IPS-20b (cell line): Measurements from ENCODE around the gene PDZD8.

ENCODE experiments used
- H3K27ac ChIP-seq: one replicate; pipeline ENCODE4 v1.5.1; 2013; ENCODE audit warnings: low read length
- H3K27me3 ChIP-seq: 2 replicates; pipeline ENCODE4 v1.6.1; 2013; ENCODE audit warnings: mild to moderate bottlenecking, low read length, inconsistent platforms; ENCODE audit not compliant: insufficient read depth
- H3K36me3 ChIP-seq: 2 replicates; pipeline ENCODE4 v1.6.1; 2013; ENCODE audit warnings: low read depth, mild to moderate bottlenecking, inconsistent platforms, low read length, moderate library complexity; ENCODE audit not compliant: insufficient read depth
- H3K4me1 ChIP-seq: 2 replicates; pipeline ENCODE4 v1.6.1; 2013; ENCODE audit warnings: mild to moderate bottlenecking, control low read depth, inconsistent platforms, low read length, moderate library complexity; ENCODE audit not compliant: insufficient read depth
- H3K4me3 ChIP-seq: 2 replicates; pipeline ENCODE4 v1.5.1; 2013; ENCODE audit warnings: mild to moderate bottlenecking, low read length, inconsistent platforms
- H3K9ac ChIP-seq: 2 replicates; pipeline ENCODE4 v1.6.1; 2013; ENCODE audit warnings: low read depth, mild to moderate bottlenecking, inconsistent platforms, low read length, moderate library complexity
- H3K9me3 ChIP-seq: 2 replicates; pipeline ENCODE4 v1.6.1; 2013; ENCODE audit warnings: mild to moderate bottlenecking, low read depth, low read length, inconsistent platforms; ENCODE audit not compliant: insufficient read depth

Gene PDZD8

DNA sequence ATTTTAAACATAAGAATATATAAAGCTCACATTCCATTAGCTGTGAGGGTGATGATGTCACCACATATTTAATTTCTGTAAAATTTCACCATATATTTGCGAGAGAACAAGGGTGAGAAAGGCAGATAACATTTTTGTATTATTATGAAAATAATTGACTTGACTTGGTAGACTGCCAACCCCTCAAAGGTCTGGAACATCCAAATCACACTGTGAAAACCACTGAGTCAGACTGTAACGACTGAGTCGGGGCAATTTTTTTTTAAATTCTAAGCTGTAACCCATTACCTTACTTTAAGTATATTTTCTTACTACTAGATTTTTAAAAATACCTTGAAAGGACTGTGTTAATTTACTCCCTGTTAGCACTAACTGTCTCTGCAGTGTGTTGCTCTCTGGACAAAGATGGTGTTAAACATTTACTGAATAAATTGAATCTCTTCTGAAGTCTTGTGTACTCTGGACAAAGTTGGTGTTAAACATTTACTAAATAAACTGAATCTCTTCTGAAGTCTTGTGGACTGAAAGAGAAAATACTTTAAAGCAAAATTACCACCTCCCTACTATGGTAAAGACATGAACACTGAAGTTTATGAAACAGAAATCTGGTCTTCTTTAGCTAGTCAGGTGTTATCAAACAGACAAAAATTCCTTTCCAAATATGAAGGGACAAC is 14.1 kb downstream of the PDZD8 start:
- Histone ChIP-seq H3K27ac (no peak overlapping the region), H3K27me3 (no peaks in the 10 kb centered on the region), H3K36me3 (no peaks in the 10 kb centered on the region), H3K4me3 (no peak overlapping the region), H3K4me1 (peaks cover 12% of the 10 kb centered on the region; the same call in 1 of the 2 replicates), H3K9me3 (no peaks in the 10 kb centered on the region), H3K9ac (no peak overlapping the region)

DNA sequence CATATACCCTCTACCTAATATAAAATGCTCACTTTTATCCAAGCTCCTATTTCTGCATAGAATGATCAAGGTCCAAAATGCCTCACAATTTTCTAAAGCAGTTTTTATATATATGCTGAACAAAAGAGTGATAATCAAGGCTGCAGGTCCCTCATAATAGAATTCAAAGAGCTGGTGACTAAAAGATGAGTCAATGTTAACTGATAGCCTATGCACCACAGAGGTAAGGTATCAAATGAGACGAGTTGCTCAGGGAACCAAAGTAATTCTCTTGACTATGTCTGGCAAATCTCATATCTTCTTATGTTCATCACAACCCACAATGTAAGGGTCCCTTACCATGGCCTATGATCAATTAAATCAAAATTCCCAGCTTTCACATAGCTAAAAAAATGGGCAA is 15.2 kb downstream of the PDZD8 start:
- Histone ChIP-seq H3K9me3 (no peaks in the 10 kb centered on the region), H3K4me3 (no peak overlapping the region), H3K4me1 (peaks cover 17% of the 10 kb centered on the region; the same call in 1 of the 2 replicates), H3K27me3 (no peaks in the 10 kb centered on the region), H3K9ac (no peak overlapping the region), H3K27ac (no peak overlapping the region), H3K36me3 (no peaks in the 10 kb centered on the region)

DNA sequence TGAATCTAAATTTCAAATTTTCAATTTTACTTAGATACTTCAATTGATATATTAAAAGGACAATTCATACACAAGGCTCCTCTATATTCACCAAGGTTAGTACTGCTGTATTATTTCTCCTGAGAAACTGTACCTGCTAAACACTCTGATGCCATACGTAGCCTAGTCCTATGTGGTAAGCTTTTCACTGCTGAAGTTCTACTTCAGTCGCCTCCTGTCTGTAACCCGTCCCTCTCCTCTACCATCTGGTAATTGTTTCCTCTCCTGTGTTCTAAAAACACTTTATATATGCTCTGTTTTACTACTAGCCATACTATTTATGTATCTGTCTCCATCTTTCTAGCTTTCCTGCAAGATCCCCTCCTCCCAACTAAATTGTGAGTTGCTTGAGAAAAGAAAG is 20.2 kb downstream of the PDZD8 start:
- no peak overlapping the region for H3K27ac ChIP-seq
- no peaks in the 10 kb centered on the region for H3K27me3 ChIP-seq
- H3K9ac ChIP-seq: no peak overlapping the region
- no peaks in the 10 kb centered on the region for H3K36me3 ChIP-seq
- peaks cover 26% of the 10 kb centered on the region; the same call in 1 of the 2 replicates for H3K4me1 ChIP-seq
- H3K9me3 ChIP-seq: no peaks in the 10 kb centered on the region
- H3K4me3 ChIP-seq: no peak overlapping the region

DNA sequence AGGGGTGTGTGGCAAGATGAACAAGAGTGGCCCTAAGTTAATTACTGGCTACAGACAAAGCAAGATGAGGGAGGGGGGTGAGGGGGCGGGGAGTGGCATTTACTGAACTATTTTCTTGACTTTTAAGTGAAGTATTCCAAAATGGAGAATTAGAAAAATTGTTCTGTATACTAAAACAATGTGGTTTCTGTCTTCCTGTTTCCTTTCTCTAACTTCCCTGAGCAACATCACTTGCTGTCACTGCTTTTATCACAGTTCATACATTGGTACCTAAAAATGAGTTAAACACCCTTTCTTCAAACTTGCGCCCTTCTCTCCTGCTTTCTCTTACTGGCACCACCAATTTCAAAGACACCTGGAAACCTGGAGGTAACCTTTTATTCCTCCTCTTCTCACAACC is 21.6 kb downstream of the PDZD8 start:
- no peaks in the 10 kb centered on the region for H3K9me3 ChIP-seq
- H3K36me3 ChIP-seq: no peaks in the 10 kb centered on the region
- H3K27me3 ChIP-seq: no peaks in the 10 kb centered on the region
- H3K4me1 ChIP-seq: peaks cover 31% of the 10 kb centered on the region; the same call in 1 of the 2 replicates
- no peak overlapping the region for H3K9ac ChIP-seq
- H3K4me3 ChIP-seq: no peak overlapping the region
- no peak overlapping the region for H3K27ac ChIP-seq

GRCh38 chr10:117352724-117353123 is 22.5 kb downstream of the PDZD8 start:
- H3K4me1 ChIP-seq: peaks cover 41% of the 10 kb centered on the region
- H3K27ac ChIP-seq: no peak overlapping the region
- no peaks in the 10 kb centered on the region for H3K36me3 ChIP-seq
- H3K9ac ChIP-seq: no peak overlapping the region
- no peaks in the 10 kb centered on the region for H3K9me3 ChIP-seq
- H3K27me3 ChIP-seq: no peaks in the 10 kb centered on the region
- H3K4me3 ChIP-seq: 0 out of 2 replicates have a peak overlapping the region, but pooled peaks have one; percentile 1

- no peak overlapping the region for H3K4me3 ChIP-seq
- H3K9me3 ChIP-seq: no peaks in the 10 kb centered on the region
- H3K9ac ChIP-seq: no peak overlapping the region
- H3K27me3 ChIP-seq: no peaks in the 10 kb centered on the region
- no peak overlapping the region for H3K27ac ChIP-seq
- peaks cover 48% of the 10 kb centered on the region for H3K4me1 ChIP-seq
- no peaks in the 10 kb centered on the region for H3K36me3 ChIP-seq
Measured at GRCh38 chr10:117351996-117352395, 23.2 kb downstream of the PDZD8 start.

GRCh38 chr10:117351558-117351957 is 23.7 kb downstream of the PDZD8 start:
- H3K4me3 ChIP-seq: no peak overlapping the region
- no peak overlapping the region for H3K27ac ChIP-seq
- no peaks in the 10 kb centered on the region for H3K36me3 ChIP-seq
- H3K9me3 ChIP-seq: no peaks in the 10 kb centered on the region
- peaks cover 51% of the 10 kb centered on the region for H3K4me1 ChIP-seq
- no peaks in the 10 kb centered on the region for H3K27me3 ChIP-seq
- H3K9ac ChIP-seq: no peak overlapping the region

DNA sequence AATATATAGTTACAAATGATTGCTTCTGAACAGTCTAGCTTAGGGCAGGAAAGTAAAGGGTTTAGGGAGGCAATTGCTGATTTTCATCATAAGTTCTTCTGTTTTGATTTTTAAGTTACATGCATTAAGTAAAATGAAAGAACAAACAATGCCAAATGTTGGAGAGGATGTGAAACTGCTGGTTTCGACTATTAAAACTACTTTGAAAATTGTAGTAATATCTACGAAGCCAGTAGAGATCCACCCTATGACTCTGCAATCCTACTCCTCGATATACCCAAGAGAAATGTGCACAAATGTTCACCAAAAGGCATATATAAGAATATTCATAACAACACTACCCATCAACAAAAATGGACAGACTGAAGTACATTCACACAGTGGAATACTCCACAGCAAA is 24.3 kb downstream of the PDZD8 start:
- H3K4me3 ChIP-seq: no peak overlapping the region
- H3K27ac ChIP-seq: no peak overlapping the region
- H3K9ac ChIP-seq: no peak overlapping the region
- no peaks in the 10 kb centered on the region for H3K27me3 ChIP-seq
- no peaks in the 10 kb centered on the region for H3K36me3 ChIP-seq
- no peaks in the 10 kb centered on the region for H3K9me3 ChIP-seq
- H3K4me1 ChIP-seq: peaks cover 53% of the 10 kb centered on the region

- Histone ChIP-seq H3K27me3 (no peaks in the 10 kb centered on the region), H3K4me1 (peaks cover 54% of the 10 kb centered on the region)
Measured at GRCh38 chr10:117348236-117348635, 27.0 kb downstream of the PDZD8 start.

GRCh38 chr10:117346574-117346973 is 28.7 kb downstream of the PDZD8 start:
- no peaks in the 10 kb centered on the region for H3K27me3 ChIP-seq
- H3K9ac ChIP-seq: peak overlapping the region; percentile 81; the same call in 1 of the 2 replicates
- no peaks in the 10 kb centered on the region for H3K9me3 ChIP-seq
- H3K4me3 ChIP-seq: peak overlapping the region; percentile 57; the same call in 1 of the 2 replicates
- H3K36me3 ChIP-seq: no peaks in the 10 kb centered on the region
- H3K4me1 ChIP-seq: peaks cover 56% of the 10 kb centered on the region
- peak overlapping the region; percentile 85 for H3K27ac ChIP-seq

More at GRCh38 chr10:117348236-117348635, 27.0 kb downstream of the PDZD8 start:
- Histone ChIP-seq H3K4me3 (no peak overlapping the region), H3K9ac (peak overlapping the region; percentile 66; the same call in 1 of the 2 replicates), H3K27ac (peak overlapping the region; percentile 72), H3K36me3 (no peaks in the 10 kb centered on the region), H3K9me3 (no peaks in the 10 kb centered on the region)

- H3K27ac ChIP-seq: peak overlapping the region; percentile 89
- peak overlapping the region; percentile 54; the same call in 1 of the 2 replicates for H3K9ac ChIP-seq
- peaks cover 4% of the 10 kb centered on the region; the same call in 1 of the 2 replicates for H3K36me3 ChIP-seq
- peaks cover 67% of the 10 kb centered on the region for H3K4me1 ChIP-seq
- H3K9me3 ChIP-seq: no peaks in the 10 kb centered on the region
- H3K27me3 ChIP-seq: no peaks in the 10 kb centered on the region
- H3K4me3 ChIP-seq: no peak overlapping the region; the same call in 1 of the 2 replicates
Measured at GRCh38 chr10:117345143-117345542, 30.1 kb downstream of the PDZD8 start.

DNA sequence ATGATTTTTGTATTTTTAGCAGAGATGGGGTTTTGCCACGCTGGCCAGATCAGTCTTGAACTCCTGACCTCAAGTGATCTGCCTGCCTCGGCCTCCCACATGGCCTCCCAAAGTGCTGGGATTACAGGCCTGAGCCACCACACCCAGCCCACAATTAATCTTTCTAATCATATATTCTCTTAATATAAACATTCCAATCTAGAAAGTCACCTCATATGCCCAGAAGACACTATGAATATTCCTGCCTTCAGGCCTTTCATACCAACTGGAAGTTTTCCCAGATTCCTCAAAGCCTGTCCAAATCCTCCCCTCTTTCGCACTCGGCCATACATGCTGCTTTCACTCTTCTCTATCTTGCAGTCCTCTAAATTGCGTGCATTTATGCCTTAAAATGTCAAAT is 32.6 kb downstream of the PDZD8 start:
- H3K4me3 ChIP-seq: no peak overlapping the region
- H3K9me3 ChIP-seq: no peaks in the 10 kb centered on the region
- peaks cover 8% of the 10 kb centered on the region; the same call in 1 of the 2 replicates for H3K36me3 ChIP-seq
- H3K4me1 ChIP-seq: peaks cover 51% of the 10 kb centered on the region
- no peaks in the 10 kb centered on the region for H3K27me3 ChIP-seq
- H3K27ac ChIP-seq: peak overlapping the region; percentile 30
- H3K9ac ChIP-seq: peak overlapping the region; percentile 40; the same call in 1 of the 2 replicates
